ENCODE data around the gene SNX22.

DNA sequence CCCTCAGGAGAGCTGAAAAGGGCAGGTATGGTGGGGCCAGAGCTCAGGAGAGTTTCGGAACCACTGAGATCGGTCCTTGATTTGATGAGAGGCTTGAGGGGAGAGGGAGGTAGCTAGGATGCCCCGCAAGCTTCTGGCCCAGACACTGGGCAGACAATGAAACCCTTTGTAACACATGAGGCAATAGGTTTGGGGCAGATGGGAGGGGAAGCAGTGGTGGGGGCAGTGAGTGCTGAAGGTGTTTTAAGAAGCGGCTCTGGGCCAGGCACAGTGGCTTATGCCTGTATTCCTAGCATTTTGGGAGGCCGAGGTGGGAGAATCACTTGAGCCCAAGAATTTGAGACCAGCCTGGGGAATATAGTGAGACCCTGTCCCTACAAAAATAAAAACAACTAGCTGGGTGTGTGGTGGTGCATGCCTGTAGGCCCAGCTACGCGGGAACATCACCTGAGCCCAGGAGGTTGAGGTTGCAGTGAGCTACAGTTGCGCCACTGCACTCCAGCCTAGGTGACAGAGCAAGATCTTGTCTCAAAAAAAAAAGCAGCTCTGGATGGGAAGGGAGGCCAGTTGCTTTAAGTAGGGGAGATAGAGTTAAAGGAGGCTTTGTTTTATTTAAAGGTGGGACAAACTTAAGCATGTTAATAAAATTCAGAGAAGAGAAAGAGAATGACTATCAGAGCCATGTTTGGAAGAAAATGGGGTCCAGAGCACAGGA lies 9.6 kb upstream of the SNX22 start:
- TF ChIP-seq POLR2A (IDR thresholded peaks at IDR 0.05) (no peak), POLR2AphosphoS5 (IDR thresholded peaks at IDR 0.05) (no peak)
- TF ChIP-seq, protein P1, sequence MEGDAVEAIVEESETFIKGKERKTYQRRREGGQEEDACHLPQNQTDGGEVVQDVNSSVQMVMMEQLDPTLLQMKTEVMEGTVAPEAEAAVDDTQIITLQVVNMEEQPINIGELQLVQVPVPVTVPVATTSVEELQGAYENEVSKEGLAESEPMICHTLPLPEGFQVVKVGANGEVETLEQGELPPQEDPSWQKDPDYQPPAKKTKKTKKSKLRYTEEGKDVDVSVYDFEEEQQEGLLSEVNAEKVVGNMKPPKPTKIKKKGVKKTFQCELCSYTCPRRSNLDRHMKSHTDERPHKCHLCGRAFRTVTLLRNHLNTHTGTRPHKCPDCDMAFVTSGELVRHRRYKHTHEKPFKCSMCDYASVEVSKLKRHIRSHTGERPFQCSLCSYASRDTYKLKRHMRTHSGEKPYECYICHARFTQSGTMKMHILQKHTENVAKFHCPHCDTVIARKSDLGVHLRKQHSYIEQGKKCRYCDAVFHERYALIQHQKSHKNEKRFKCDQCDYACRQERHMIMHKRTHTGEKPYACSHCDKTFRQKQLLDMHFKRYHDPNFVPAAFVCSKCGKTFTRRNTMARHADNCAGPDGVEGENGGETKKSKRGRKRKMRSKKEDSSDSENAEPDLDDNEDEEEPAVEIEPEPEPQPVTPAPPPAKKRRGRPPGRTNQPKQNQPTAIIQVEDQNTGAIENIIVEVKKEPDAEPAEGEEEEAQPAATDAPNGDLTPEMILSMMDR (IDR thresholded peaks at IDR 0.05) = no peak

Data from breast epithelium (tissue), 3 donors.